GDM1 (cell line): ENCODE measurements around the gene ARID4B.

ENCODE experiments used
- DNase-seq: peaks from one replicate; lab custom pipeline; 2025; lab: John Stamatoyannopoulos, UW

The ARID4B gene

DNA sequence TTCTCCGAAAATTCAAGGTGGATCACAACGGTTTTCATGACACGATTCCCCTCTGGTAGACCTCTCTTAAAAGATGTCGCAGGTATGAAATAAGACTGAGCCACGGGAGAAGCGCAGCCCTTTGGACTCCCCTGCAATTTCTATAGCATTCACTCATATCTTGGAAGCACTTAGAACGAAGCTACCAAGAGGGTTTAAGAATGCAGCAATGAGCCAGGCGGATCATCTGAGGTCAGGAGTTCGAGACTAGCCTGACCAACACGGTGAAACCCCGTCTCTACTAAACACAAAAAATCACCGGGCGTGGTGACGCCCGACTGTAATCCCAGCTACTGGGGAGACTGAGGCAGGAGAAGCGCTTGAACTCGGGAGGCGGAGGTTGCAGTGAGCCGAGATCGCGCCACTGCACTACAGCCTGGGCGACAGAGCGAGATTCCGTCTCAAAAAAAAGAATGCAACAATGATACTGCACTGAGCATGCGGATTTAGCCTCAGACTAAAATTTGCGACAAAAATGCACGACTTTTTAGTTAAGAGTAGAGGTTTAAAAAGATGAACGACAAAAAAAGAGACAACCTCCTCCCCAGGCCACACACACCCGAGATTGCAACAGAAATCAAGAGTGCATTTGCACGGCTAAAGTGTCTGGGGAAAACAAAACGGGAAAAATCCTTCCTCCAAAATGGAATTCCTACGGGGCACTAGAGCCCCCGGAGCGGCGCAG is 200.1 kb downstream of the ARID4B start:
- DNase-seq = no peak

DNA sequence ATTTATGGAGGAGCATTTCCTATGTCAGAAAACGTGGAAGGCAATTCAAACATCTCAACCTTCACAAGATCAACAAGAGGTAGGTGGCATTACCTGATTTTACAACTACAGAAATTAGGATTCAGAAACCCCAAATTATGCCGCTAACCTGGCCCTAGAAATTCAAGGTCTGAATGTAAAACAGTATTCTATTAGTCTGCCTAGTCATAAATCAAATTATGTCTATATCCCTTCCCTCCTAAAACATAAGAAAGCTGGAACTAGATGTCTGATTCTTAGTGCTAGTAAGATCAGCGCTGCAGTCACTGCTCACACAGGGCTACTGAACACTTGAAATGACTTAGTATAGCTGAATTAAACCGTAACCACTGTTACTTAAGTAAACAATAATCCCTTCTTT is 200.8 kb downstream of the ARID4B start:
- no peak for DNase-seq

DNA sequence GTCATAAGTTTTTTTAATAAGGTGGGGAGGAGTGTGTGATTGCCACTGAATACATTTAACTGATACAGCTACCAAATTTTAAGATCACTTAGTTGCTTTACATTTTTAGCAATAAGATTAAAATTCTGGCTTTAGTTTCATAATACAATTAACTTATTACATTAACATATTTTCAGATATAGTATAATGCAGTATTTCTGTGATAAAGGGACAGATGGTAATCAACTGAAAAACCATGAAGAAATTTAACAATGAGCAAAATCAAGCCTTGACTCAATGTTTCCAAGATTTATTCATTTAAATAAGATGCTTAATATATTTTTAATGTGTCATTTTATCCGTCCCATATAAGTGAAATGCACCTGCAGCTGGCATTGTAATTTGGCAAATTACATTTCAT is 203.3 kb downstream of the ARID4B start:
- no peak for DNase-seq

DNA sequence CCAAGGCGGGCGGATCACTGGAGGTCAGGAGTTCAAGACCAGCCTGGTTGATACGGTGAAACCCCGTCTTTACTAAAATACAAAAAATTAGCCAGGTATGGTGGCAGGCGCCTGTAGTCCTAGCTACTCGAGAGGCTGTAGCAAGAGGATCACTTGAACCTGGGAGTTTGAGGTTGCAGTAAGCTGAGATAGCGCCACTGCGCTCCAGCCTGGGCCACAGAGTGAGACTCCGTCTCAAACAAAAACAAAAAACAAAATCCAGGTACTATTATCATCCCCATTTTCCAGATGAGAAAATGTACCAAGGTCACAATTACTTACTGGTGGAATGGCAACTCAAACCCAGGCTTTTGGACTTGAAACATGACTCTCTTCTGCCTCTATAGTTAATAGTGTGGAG is 203.9 kb downstream of the ARID4B start:
- DNase-seq = no peak

DNA sequence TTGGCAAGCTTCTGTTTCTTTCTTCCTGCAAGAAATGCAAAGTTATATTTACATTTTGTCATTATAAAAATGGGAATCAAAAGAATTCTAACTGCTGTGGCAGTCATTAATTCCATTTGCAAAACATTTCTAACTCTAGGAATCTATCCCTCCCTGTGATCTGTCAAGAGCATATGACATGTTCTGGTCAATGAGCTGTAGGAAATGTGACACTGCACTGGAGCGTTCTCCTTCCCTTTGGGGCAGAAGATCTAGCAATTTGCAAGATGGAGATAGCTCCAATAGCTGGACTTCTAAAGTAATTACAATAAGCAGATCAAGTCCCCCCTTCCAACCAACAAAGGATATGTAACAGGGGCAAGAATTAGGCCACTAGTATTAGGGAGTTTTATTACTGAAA is 205.6 kb downstream of the ARID4B start:
- no peak for DNase-seq
